AG09319 (cell line): ENCODE data around the gene CLTB.
"Not testable (repeated sequence)": the region's sequence is repeated elsewhere in the genome, so short reads cannot be mapped to it uniquely, and the experiment has no call there.

Experiments used
- DNase-seq: peaks from one replicate; pipeline ENCODE4 v3.0.0-alpha.2; 2010; ENCODE audit warnings: low read depth; ENCODE audit errors: extremely low read depth
- CTCF ChIP-seq: IDR thresholded peaks from 2 replicates; pipeline ENCODE4 v1.5.1; 2011; ENCODE audit warnings: low read depth, mild to moderate bottlenecking, inconsistent platforms, low read length, moderate library complexity

CLTB gene

DNA sequence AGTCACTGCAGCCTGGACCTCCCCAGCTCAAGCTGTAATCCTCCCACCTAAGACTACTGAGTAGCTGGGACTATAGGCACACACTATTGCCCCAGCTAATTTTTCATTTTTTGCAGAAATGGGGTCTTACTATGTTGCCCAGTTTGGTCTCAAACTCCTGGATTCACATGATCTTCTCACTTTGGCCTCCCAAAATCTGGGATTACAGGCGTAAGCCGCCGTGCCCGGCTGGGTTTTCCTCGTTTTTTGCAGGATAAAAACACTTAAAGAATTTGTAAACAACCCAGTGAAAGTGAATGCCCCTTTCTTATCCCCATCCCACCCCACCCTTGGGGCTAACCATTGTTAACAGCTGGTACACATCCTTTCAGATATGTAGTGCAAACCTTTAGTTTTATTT is 7.7 kb downstream of the CLTB start:
- DNase-seq, result no peak

GRCh38 chr5:176408252-176408573 is 8.1 kb downstream of the CLTB start:
- not testable (repeated sequence) for DNase-seq

More for the DNA sequence above, 7.7 kb downstream of the CLTB start:
- no peak for TF ChIP-seq CTCF

- TF ChIP-seq CTCF, result no peak
Observed at GRCh38 chr5:176407456-176408251, 8.7 kb downstream of the CLTB start.

GRCh38 chr5:176406436-176407052 is 9.8 kb downstream of the CLTB start:
- TF ChIP-seq CTCF, result no peak
- no peak for DNase-seq

More at GRCh38 chr5:176407456-176408251, 8.7 kb downstream of the CLTB start:
- no peak for DNase-seq

GRCh38 chr5:176405656-176406435 is 10.5 kb downstream of the CLTB start:
- no peak for DNase-seq
- TF ChIP-seq CTCF, result no peak

DNA sequence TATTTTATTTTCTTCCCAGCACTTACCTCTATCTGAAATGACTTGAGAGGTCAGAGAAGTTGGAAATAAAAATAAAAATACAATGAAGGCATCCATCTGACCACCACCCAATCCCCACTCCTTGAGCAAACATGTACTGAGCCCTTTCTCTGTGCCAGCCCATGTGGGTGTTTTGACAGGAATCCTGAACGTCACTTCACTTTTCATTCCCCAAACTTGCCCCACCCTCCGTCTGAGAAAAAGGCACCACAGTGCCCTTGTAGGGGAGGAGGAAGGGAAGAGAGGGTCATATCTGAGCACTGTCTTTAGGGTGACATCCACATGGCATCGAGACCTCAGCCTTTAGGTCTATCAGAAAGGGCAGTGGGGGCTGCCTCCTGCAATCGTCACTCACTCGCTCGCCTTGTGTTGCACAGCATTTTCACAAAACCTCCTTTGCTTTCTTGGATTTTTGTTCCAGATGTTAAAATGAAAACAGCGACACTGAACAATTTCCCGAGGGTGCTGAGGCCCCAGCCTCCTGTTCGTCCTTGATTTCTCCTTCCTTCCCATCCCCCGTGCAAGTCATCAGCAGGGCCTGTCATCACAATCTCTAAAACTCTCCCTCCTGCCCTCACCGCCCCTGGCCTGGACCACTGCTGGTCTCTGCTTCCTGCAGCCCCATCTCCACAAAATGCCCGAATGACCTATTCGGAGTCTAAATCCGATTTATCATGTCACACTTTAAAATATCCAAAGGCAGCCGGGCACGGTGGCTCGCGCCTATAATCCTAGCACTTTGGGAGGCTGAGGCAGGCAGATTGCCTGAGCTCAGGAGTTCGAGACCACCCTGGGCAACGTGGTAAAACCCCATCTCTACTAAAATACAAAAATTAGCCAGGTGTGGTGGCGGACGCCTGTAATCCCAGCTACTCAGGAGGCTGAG is 14.8 kb downstream of the CLTB start:
- TF ChIP-seq CTCF, result no peak
- no peak for DNase-seq

GRCh38 chr5:176400382-176401156 is 15.8 kb downstream of the CLTB start:
- no peak for DNase-seq
- TF ChIP-seq CTCF, result no peak
